H1 (cell line): Measurements from ENCODE around the gene RNF214. TPM values are rescaled to one million over a fixed set of nuclear protein-coding genes. Genes with fewer than 3 reads are reported as not detected.

Source experiments
- CTCF ChIA-PET: fragments of 300-600 bp; sonication (Branson Sonifier 250); formaldehyde crosslinking; loops from one replicate; lab custom pipeline; 2021; ENCODE audit not compliant: partially characterized antibody; lab: Charles Lee
- POLR2A ChIA-PET: fragments of 300-600 bp; sonication (Branson Sonifier 250); formaldehyde crosslinking; loops from one replicate; lab custom pipeline; 2021; ENCODE audit warnings: inconsistent platforms; ENCODE audit not compliant: partially characterized antibody; lab: Charles Lee
- DNase-seq, 2 experiments: peaks; one replicate each; pipeline versions ENCODE4 v3.0.0 to v3.0.0-alpha.2; 2010 to 2022; ENCODE audit warnings: low spot score in 2 of 2, low read depth in 1 of 2, mixed read lengths in 1 of 2
- FAIRE-seq: peaks from 2 replicates; lab custom pipeline; 2011; peaks lifted over from hg19 to GRCh38; lab: Jason Lieb, UNC
- H2AFZ ChIP-seq: 2 replicates; pipeline ENCODE4 v1.8.1; 2012; ENCODE audit warnings: low read length, inconsistent platforms
- H2AK5ac ChIP-seq: 2 replicates; pipeline ENCODE4 v1.6.1; 2013; ENCODE audit warnings: low read depth, low read length
- H2BK120ac ChIP-seq: replicated peaks from 2 replicates; pipeline ENCODE3; 2013; ENCODE audit warnings: low read depth, low read length, inconsistent platforms
- H2BK12ac ChIP-seq: 2 replicates; pipeline ENCODE4 v1.6.1; 2013; ENCODE audit warnings: low read depth, low read length
- H2BK15ac ChIP-seq: 2 replicates; pipeline ENCODE4 v1.6.1; 2013; ENCODE audit warnings: low read length
- H2BK20ac ChIP-seq: 2 replicates; pipeline ENCODE4 v1.6.1; 2013; ENCODE audit warnings: low read length
- H2BK5ac ChIP-seq: 2 replicates; pipeline ENCODE4 v1.6.1; 2013; ENCODE audit warnings: low read depth, low read length
- H3K14ac ChIP-seq: 2 replicates; pipeline ENCODE4 v1.6.1; 2013; ENCODE audit warnings: inconsistent platforms; ENCODE audit not compliant: insufficient read length
- H3K18ac ChIP-seq: 2 replicates; pipeline ENCODE4 v1.6.1; 2013; ENCODE audit warnings: low read length; ENCODE audit errors: extremely low read depth
- H3K23ac ChIP-seq: 2 replicates; pipeline ENCODE4 v1.6.1; 2013; ENCODE audit warnings: inconsistent platforms; ENCODE audit not compliant: insufficient read length
- H3K23me2 ChIP-seq: 2 replicates; pipeline ENCODE4 v1.6.1; 2013; ENCODE audit warnings: low read depth, low read length
- H3K27ac ChIP-seq: 2 replicates; pipeline ENCODE4 v1.6.1; 2011; ENCODE audit warnings: low read depth, low read length, inconsistent platforms
- H3K27me3 ChIP-seq, 4 experiments: replicated peaks in 1 of 4; 1 replicate in 1 of 4; 2 replicates in 3 of 4; pipeline versions ENCODE4 v1.6.1 to v1.8.1; 2011 to 2013; ENCODE audit warnings: low read length in 3 of 4, mild to moderate bottlenecking in 3 of 4, inconsistent platforms in 2 of 4, mixed read lengths in 2 of 4, moderate library complexity in 1 of 4; ENCODE audit not compliant: control insufficient read depth in 3 of 4, insufficient read depth in 3 of 4; ENCODE audit errors: extremely low read depth in 1 of 4
- H3K36me3 ChIP-seq, 4 experiments: 2 replicates each; pipeline versions ENCODE4 v1.6.1 to v1.8.1; 2011 to 2013; ENCODE audit warnings: mild to moderate bottlenecking in 4 of 4, low read length in 3 of 4, moderate library complexity in 2 of 4, control low read depth in 1 of 4, inconsistent platforms in 1 of 4; ENCODE audit not compliant: insufficient read depth in 4 of 4, control insufficient read depth in 2 of 4
- H3K4ac ChIP-seq: replicated peaks from 2 replicates; pipeline ENCODE3; 2013; ENCODE audit warnings: low read length, low read depth, mixed read lengths, inconsistent platforms; ENCODE audit not compliant: insufficient read length
- H3K4me1 ChIP-seq, 4 experiments: replicated peaks in 1 of 4; 1 replicate in 1 of 4; 2 replicates in 3 of 4; pipeline versions ENCODE4 v1.6.1 to v1.8.1; 2011 to 2013; ENCODE audit warnings: low read length in 3 of 4, inconsistent platforms in 2 of 4, mixed read lengths in 1 of 4; ENCODE audit not compliant: insufficient read depth in 4 of 4, control insufficient read depth in 3 of 4
- H3K4me2 ChIP-seq, 2 experiments: 2 replicates each; pipeline versions ENCODE4 v1.6.1 to v1.8.1; 2011 to 2013; ENCODE audit warnings: low read depth in 2 of 2, low read length in 2 of 2, control low read depth in 1 of 2, inconsistent platforms in 1 of 2, mild to moderate bottlenecking in 1 of 2; ENCODE audit not compliant: insufficient read depth in 1 of 2
- H3K4me3 ChIP-seq, 4 experiments: fragments of 200-600, 300-600 bp in 1 of 4; sonication (generic), shearing (Covaris generic), sonication (Bioruptor Twin) in 1 of 4; 2 replicates each; pipeline versions ENCODE4 v1.5.1 to v1.8.1; 2011 to 2016; ENCODE audit warnings: low read length in 4 of 4, low read depth in 3 of 4, control low read depth in 2 of 4, inconsistent platforms in 2 of 4, mild to moderate bottlenecking in 2 of 4, mixed read lengths in 1 of 4, moderate library complexity in 1 of 4; ENCODE audit not compliant: insufficient read depth in 2 of 4; ENCODE audit errors: extremely low read depth in 1 of 4
- H3K56ac ChIP-seq: replicated peaks from 2 replicates; pipeline ENCODE3; 2013; ENCODE audit warnings: low read depth, mild to moderate bottlenecking, mixed read lengths, low read length, inconsistent platforms; ENCODE audit not compliant: insufficient read length
- H3K79me1 ChIP-seq: 2 replicates; pipeline ENCODE4 v1.6.1; 2013; ENCODE audit warnings: low read depth, low read length, control low read depth
- H3K79me2 ChIP-seq, 2 experiments: 2 replicates each; pipeline versions ENCODE4 v1.6.1 to v1.8.1; 2012 to 2013; ENCODE audit warnings: low read length in 2 of 2, mild to moderate bottlenecking in 2 of 2, inconsistent platforms in 1 of 2; ENCODE audit not compliant: insufficient read depth in 2 of 2, control insufficient read depth in 1 of 2
- H3K9ac ChIP-seq, 4 experiments: replicated peaks in 1 of 4; 1 replicate in 1 of 4; 2 replicates in 3 of 4; pipeline versions ENCODE4 v1.6.1 to v1.8.1; 2011 to 2013; ENCODE audit warnings: low read depth in 3 of 4, low read length in 3 of 4, control low read depth in 2 of 4, mild to moderate bottlenecking in 2 of 4, moderate library complexity in 2 of 4, inconsistent platforms in 1 of 4; ENCODE audit errors: extremely low read depth in 1 of 4
- H3K9me3 ChIP-seq, 2 experiments: 2 replicates each; pipeline versions ENCODE4 v1.6.1 to v1.8.1; 2012 to 2013; ENCODE audit warnings: mild to moderate bottlenecking in 2 of 2, moderate library complexity in 2 of 2, control low read depth in 1 of 2, inconsistent platforms in 1 of 2, low read depth in 1 of 2, low read length in 1 of 2, mixed read lengths in 1 of 2; ENCODE audit not compliant: insufficient read depth in 2 of 2
- H4K20me1 ChIP-seq, 2 experiments: replicated peaks in 1 of 2; 2 replicates each; pipeline versions ENCODE3 to v1.8.1; 2011 to 2013; ENCODE audit warnings: inconsistent platforms in 2 of 2, low read length in 2 of 2, mild to moderate bottlenecking in 1 of 2; ENCODE audit not compliant: insufficient read depth in 2 of 2, control insufficient read depth in 1 of 2
- H4K5ac ChIP-seq: 2 replicates; pipeline ENCODE4 v1.6.1; 2013; ENCODE audit warnings: low read length, low read depth, mixed read lengths, inconsistent platforms; ENCODE audit not compliant: insufficient read length
- H4K8ac ChIP-seq: 2 replicates; pipeline ENCODE4 v1.8.0; 2013; ENCODE audit warnings: mild to moderate bottlenecking, moderate library complexity, low read length, inconsistent platforms; ENCODE audit not compliant: insufficient read depth; ENCODE audit errors: extremely low read depth
- H4K91ac ChIP-seq: replicated peaks from 2 replicates; pipeline ENCODE3; 2013; ENCODE audit warnings: low read length, mixed read lengths, inconsistent platforms; ENCODE audit not compliant: insufficient read length
- CHD1 ChIP-seq: IDR thresholded peaks from 2 replicates; pipeline ENCODE4 v1.6.1; 2012; ENCODE audit warnings: low read depth, low read length, improper control_type of control experiment
- FOSL1 ChIP-seq: IDR thresholded peaks from 2 replicates; pipeline ENCODE4 v1.6.1; 2011; ENCODE audit warnings: mild to moderate bottlenecking, low read depth, low read length, moderate library complexity; ENCODE audit not compliant: insufficient read depth
- GTF2F1 ChIP-seq: IDR thresholded peaks from 2 replicates; pipeline ENCODE4 v1.6.1; 2012; ENCODE audit warnings: low read depth, low read length, improper control_type of control experiment, borderline replicate concordance
- KDM1A ChIP-seq: fragments of 200-600, 300-600 bp; sonication (generic); IDR thresholded peaks from 2 replicates; pipeline ENCODE4 v1.7.1; 2016; ENCODE audit warnings: mild to moderate bottlenecking, low read length, borderline replicate concordance
- KDM5A ChIP-seq: fragments of 200-600 bp; IDR thresholded peaks from 2 replicates; pipeline ENCODE4 v1.7.1; 2012; ENCODE audit warnings: mild to moderate bottlenecking, low read length, inconsistent platforms, mixed read lengths
- POLR2A ChIP-seq, 2 experiments: IDR thresholded peaks; 1 replicate in 1 of 2; 2 replicates in 1 of 2; pipeline ENCODE4 v1.6.1; 2011; ENCODE audit warnings: low read depth in 2 of 2, low read length in 2 of 2, mild to moderate bottlenecking in 2 of 2; ENCODE audit errors: control extremely low read depth in 1 of 2
- POU5F1 ChIP-seq: IDR thresholded peaks from 2 replicates; pipeline ENCODE4 v1.6.1; 2011; ENCODE audit warnings: low read depth, mild to moderate bottlenecking, low read length, moderate library complexity
- RAD21 ChIP-seq, 2 experiments: IDR thresholded peaks in 1 of 2; conservative IDR thresholded peaks in 1 of 2; 2 replicates each; pipeline ENCODE4 v1.6.1; 2011; ENCODE audit warnings: low read depth in 2 of 2, low read length in 2 of 2, improper control_type of control experiment in 1 of 2, inconsistent platforms in 1 of 2, mild to moderate bottlenecking in 1 of 2, moderate library complexity in 1 of 2
- SP2 ChIP-seq: IDR thresholded peaks from 2 replicates; pipeline ENCODE4 v1.6.1; 2012; ENCODE audit warnings: mild to moderate bottlenecking, low read length, inconsistent platforms
- TEAD4 ChIP-seq: IDR thresholded peaks from 2 replicates; pipeline ENCODE4 v1.6.1; 2012; ENCODE audit warnings: low read depth, low read length, inconsistent platforms, mixed read lengths
- WGBS, 2 experiments: shearing (Covaris generic) in 1 of 2; methylation state at CpG; one replicate each; pipeline versions ENCODE4 v1.1.6 to v1.1.7; 2013 to 2015; ENCODE audit warnings: low lambda C conversion rate in 2 of 2, mixed read lengths in 2 of 2, inconsistent platforms in 1 of 2, low coverage in 1 of 2, missing lambda C conversion rate in 1 of 2; ENCODE audit not compliant: insufficient replicate concordance in 2 of 2, insufficient coverage in 1 of 2, insufficient read length in 1 of 2; ENCODE audit errors: extremely low coverage in 1 of 2, missing lambda C conversion rate in 1 of 2; 5-methylcytosine and 5-hydroxymethylcytosine counted together
- polyA plus RNA-seq, 7 experiments: library from polyadenylated mRNA; depleted of rRNA in 3 of 7; stranded (reverse) in 5 of 7; unstranded in 2 of 7; fragments of >200 nt in 5 of 7; fragments of 200-250 nt in 2 of 7; gene quantifications; 1 replicate in 5 of 7; 2 replicates in 1 of 7; 4 replicates in 1 of 7; pipeline versions ENCODE4 v1.2.1 to v1.2.3, GENCODE V29; 2011 to 2013; ENCODE audit warnings: missing spikeins in 2 of 7, mixed read lengths in 2 of 7
- total RNA-seq: library from RNA; stranded (reverse); fragmentation: NEBNext Ultra II Directional; extraction: Animal tissue kit (Norgen Biotek cat#: 25700); gene quantifications from 2 replicates; pipeline ENCODE4 v1.2.1, GENCODE V29; 2021
- TF ChIP-seq, protein P1 (sequence below): IDR thresholded peaks from 2 replicates; pipeline ENCODE4 v1.6.1; 2012; ENCODE audit warnings: inconsistent platforms
- TF ChIP-seq, protein P2 (sequence below), 3 experiments: IDR thresholded peaks; 1 replicate in 2 of 3; 2 replicates in 1 of 3; pipeline versions ENCODE4 v1.5.1 to v1.6.1; 2011; ENCODE audit warnings: low read length in 3 of 3, mild to moderate bottlenecking in 3 of 3, inconsistent platforms in 2 of 3, low read depth in 1 of 3, moderate library complexity in 1 of 3; ENCODE audit not compliant: insufficient read depth in 1 of 3; ENCODE audit errors: control extremely low read depth in 1 of 3

Gene RNF214
- total and polyA plus RNA-seq, 2 of the 8 experiments (the other 6 are each of a cell fraction or from before 2014, with no cell fraction given), result 34.9 to 35.6 TPM

DNA sequence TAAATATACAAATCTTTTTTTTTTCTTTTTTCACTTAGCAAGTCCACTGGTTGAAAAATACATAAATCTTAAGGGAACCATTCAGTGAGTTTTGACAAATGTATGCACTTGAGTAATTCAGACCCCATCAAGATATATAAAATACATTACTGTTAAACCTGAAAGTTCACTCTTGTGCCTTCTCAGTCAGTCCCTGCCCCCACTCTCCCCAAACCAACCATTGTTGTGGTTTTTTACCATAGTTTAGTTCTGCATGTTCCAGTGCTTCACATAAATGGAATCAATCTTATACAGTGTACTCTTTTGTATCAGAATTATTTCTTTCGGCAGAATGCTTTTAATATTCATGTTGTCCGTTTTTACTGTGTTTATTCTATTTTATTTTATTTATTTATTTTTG lies 26.1 kb downstream of the RNF214 start:
- POLR2A ChIA-PET, result no interaction called here
- FAIRE-seq, result no peak
- Histone ChIP-seq H2BK15ac (no peak overlapping the region), H4K20me1 (no peaks in the 10 kb centered on the region), H2AFZ (no peak overlapping the region), H3K9ac (no peak overlapping the region), H4K91ac (no peak overlapping the region), H2BK20ac (no peak overlapping the region), H3K23me2 (no peaks in the 10 kb centered on the region), H3K56ac (no peak overlapping the region), H3K9me3 (no peaks in the 10 kb centered on the region), H3K14ac (no peak overlapping the region), H3K4me3 (no peak overlapping the region), H3K27ac (no peak overlapping the region), H4K5ac (no peak overlapping the region), H3K23ac (no peak overlapping the region), H3K4me2 (no peak overlapping the region), H3K79me2 (no peaks in the 10 kb centered on the region; a peak in 1 of 4 replicates), H3K27me3 (no peaks in the 10 kb centered on the region), H3K4me1 (no peaks in the 10 kb centered on the region), H2BK12ac (no peak overlapping the region), H4K8ac (no peak overlapping the region), H3K4ac (no peak overlapping the region), H2BK5ac (no peak overlapping the region), H2AK5ac (no peak overlapping the region), H3K36me3 (peaks cover 0 to 6% (median under 1%) of the 10 kb centered on the region in 4 experiments; a peak in 3 of 8 replicates), H3K79me1 (no peaks in the 10 kb centered on the region), H2BK120ac (no peak overlapping the region), H3K18ac (no peak overlapping the region)
- CTCF ChIA-PET, result no interaction called here
- DNase-seq, result no peak
- 82% methylated on average over 2 of the region's 2 CpGs; no CpG with 5 or more reads in 1 of the 2 experiments for WGBS, 2 experiments
- TF ChIP-seq TEAD4, result no peak
- no peak for TF ChIP-seq RAD21 (IDR thresholded peaks at IDR 0.05 in 1 of 2, conservative IDR thresholded peaks at IDR 0.05 in 1 of 2; ENCODE audit: low read depth in 2 of 2, low read length in 2 of 2)
- no peak for TF ChIP-seq CHD1
- no peak for TF ChIP-seq POU5F1
- no peak for TF ChIP-seq GTF2F1
- TF ChIP-seq FOSL1, result no peak
- TF ChIP-seq, protein P1, sequence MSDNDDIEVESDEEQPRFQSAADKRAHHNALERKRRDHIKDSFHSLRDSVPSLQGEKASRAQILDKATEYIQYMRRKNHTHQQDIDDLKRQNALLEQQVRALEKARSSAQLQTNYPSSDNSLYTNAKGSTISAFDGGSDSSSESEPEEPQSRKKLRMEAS, result no peak
- TF ChIP-seq KDM1A, result no peak
- TF ChIP-seq SP2, result no peak
- no peak for TF ChIP-seq KDM5A
- TF ChIP-seq, protein P2, sequence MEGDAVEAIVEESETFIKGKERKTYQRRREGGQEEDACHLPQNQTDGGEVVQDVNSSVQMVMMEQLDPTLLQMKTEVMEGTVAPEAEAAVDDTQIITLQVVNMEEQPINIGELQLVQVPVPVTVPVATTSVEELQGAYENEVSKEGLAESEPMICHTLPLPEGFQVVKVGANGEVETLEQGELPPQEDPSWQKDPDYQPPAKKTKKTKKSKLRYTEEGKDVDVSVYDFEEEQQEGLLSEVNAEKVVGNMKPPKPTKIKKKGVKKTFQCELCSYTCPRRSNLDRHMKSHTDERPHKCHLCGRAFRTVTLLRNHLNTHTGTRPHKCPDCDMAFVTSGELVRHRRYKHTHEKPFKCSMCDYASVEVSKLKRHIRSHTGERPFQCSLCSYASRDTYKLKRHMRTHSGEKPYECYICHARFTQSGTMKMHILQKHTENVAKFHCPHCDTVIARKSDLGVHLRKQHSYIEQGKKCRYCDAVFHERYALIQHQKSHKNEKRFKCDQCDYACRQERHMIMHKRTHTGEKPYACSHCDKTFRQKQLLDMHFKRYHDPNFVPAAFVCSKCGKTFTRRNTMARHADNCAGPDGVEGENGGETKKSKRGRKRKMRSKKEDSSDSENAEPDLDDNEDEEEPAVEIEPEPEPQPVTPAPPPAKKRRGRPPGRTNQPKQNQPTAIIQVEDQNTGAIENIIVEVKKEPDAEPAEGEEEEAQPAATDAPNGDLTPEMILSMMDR (IDR thresholded peaks at IDR 0.05; ENCODE audit: control extremely low read depth in 1 of 3, insufficient read depth in 1 of 3, low read depth in 1 of 3, low read length in 3 of 3), result no peak
- no peak for TF ChIP-seq POLR2A (IDR thresholded peaks at IDR 0.05; ENCODE audit: control extremely low read depth in 1 of 2, low read depth in 2 of 2, low read length in 2 of 2)
